Astrocyte (in vitro differentiated cells and primary cell): ENCODE measurements around the gene SLC25A26. TPM values are rescaled to one million over a fixed set of nuclear protein-coding genes. Genes with fewer than 3 reads are reported as not detected.

Experiments
- DNase-seq: peaks from one replicate; pipeline ENCODE4 v3.0.0-alpha.2; 2010; ENCODE audit warnings: low read depth
- FAIRE-seq: peaks from 2 replicates; lab custom pipeline; 2011; peaks lifted over from hg19 to GRCh38; lab: Jason Lieb, UNC
- H2AFZ ChIP-seq: 2 replicates; pipeline ENCODE4 v1.6.0; 2012; ENCODE audit warnings: low read depth, low read length, inconsistent platforms
- H3K27ac ChIP-seq: 2 replicates; pipeline ENCODE4 v1.5.1; 2011; ENCODE audit warnings: low read depth, low read length, inconsistent platforms
- H3K27me3 ChIP-seq: 2 replicates; pipeline ENCODE4 v1.6.0; 2011; ENCODE audit warnings: low read length, inconsistent platforms; ENCODE audit not compliant: insufficient read depth
- H3K36me3 ChIP-seq: 2 replicates; pipeline ENCODE4 v1.5.1; 2011; ENCODE audit warnings: low read length, inconsistent platforms; ENCODE audit not compliant: insufficient read depth
- H3K4me1 ChIP-seq: 2 replicates; pipeline ENCODE4 v1.5.1; 2011; ENCODE audit warnings: low read length, inconsistent platforms; ENCODE audit not compliant: insufficient read depth
- H3K4me2 ChIP-seq: 2 replicates; pipeline ENCODE4 v1.6.0; 2012; ENCODE audit warnings: low read length, inconsistent platforms
- H3K4me3 ChIP-seq: 2 replicates; pipeline ENCODE4 v1.5.1; 2011; ENCODE audit warnings: low read depth, mild to moderate bottlenecking, low read length, inconsistent platforms; ENCODE audit not compliant: insufficient read depth
- H3K79me2 ChIP-seq: 2 replicates; pipeline ENCODE4 v1.6.0; 2012; ENCODE audit warnings: mild to moderate bottlenecking, low read length, inconsistent platforms; ENCODE audit not compliant: insufficient read depth
- H3K9ac ChIP-seq: 2 replicates; pipeline ENCODE4 v1.6.0; 2012; ENCODE audit warnings: mild to moderate bottlenecking, low read length, inconsistent platforms
- H3K9me3 ChIP-seq: 2 replicates; pipeline ENCODE4 v1.5.1; 2012; ENCODE audit warnings: low read depth, mild to moderate bottlenecking, low read length, inconsistent platforms; ENCODE audit not compliant: insufficient read depth
- H4K20me1 ChIP-seq: 2 replicates; pipeline ENCODE4 v1.6.0; 2012; ENCODE audit warnings: low read length, inconsistent platforms; ENCODE audit not compliant: insufficient read depth
- H3K27ac Mint-ChIP-seq: one replicate; pipeline ENCODE4 v1.8.0; 2021; ENCODE audit warnings: mild to moderate bottlenecking, mixed read lengths; ENCODE audit not compliant: unreplicated experiment
- H3K27me3 Mint-ChIP-seq: one replicate; pipeline ENCODE4 v1.8.0; 2021; ENCODE audit warnings: low read depth, mixed read lengths; ENCODE audit not compliant: unreplicated experiment
- H3K36me3 Mint-ChIP-seq: one replicate; pipeline ENCODE4 v1.8.0; 2021; ENCODE audit warnings: low read depth, mixed read lengths; ENCODE audit not compliant: unreplicated experiment
- H3K4me1 Mint-ChIP-seq: one replicate; pipeline ENCODE4 v1.8.0; 2021; ENCODE audit warnings: low read depth, mixed read lengths; ENCODE audit not compliant: unreplicated experiment
- H3K4me3 Mint-ChIP-seq: one replicate; pipeline ENCODE4 v1.8.0; 2021; ENCODE audit warnings: mild to moderate bottlenecking, moderate library complexity, mixed read lengths; ENCODE audit not compliant: unreplicated experiment
- H3K9me3 Mint-ChIP-seq: one replicate; pipeline ENCODE4 v1.8.0; 2021; ENCODE audit warnings: mild to moderate bottlenecking, mixed read lengths; ENCODE audit not compliant: unreplicated experiment
- EZH2 ChIP-seq: IDR thresholded peaks from 2 replicates; pipeline ENCODE4 v1.6.1; 2012; ENCODE audit warnings: mild to moderate bottlenecking, low read length, inconsistent platforms; ENCODE audit not compliant: insufficient read depth
- total RNA-seq: library from RNA; stranded (reverse); gene quantifications from 2 replicates; pipeline ENCODE4 v1.2.1, GENCODE V29; 2021
- TF ChIP-seq, protein P1 (sequence below): IDR thresholded peaks from 2 replicates; pipeline ENCODE4 v1.5.1; 2011; ENCODE audit warnings: low read depth, mild to moderate bottlenecking, inconsistent platforms, low read length, moderate library complexity; ENCODE audit not compliant: insufficient read depth

The SLC25A26 gene
- total RNA-seq, 1 donor from 2014 or later = 17.9 TPM

DNA sequence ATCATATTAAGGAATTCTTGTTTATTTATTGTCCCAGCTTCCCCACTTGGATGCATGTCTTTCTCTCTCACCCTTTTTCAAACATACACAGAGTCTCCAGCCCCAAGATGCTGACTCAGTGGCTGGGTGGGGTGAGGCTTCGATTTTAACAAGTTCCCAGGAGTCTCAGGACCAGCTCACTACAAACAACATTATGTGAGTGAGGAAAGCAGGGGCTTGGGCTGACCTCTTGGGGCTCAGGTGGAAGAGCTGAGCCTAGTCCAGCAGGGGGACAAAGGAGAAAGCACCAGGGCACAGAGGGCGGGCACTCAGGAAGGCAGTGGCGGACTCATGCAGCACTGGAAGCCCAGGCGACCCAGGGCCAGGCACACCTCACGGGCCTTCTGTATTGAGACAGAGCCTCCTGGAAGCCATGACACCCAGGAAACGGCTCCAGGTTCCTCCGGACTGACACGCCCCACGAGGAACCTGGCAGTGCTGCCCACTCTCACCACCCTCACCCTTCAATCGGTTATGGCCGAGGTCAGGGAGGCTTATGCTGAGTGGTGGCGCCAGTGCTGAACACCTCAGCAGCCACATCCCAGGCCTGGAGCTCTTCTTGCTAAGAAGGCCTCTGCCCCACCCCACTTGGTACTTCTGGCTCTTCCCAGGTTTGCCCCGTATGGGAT lies 182.7 kb downstream of the SLC25A26 start:
- Histone ChIP-seq H3K4me3 (no peak overlapping the region), H3K79me2 (no peaks in the 10 kb centered on the region), H3K9ac (no peak overlapping the region), H3K36me3 (peaks cover 5% of the 10 kb centered on the region), H3K9me3 (no peaks in the 10 kb centered on the region), H3K27ac (no peak overlapping the region), H3K4me1 (peaks cover 52% of the 10 kb centered on the region), H3K4me2 (no peak overlapping the region), H3K27me3 (no peaks in the 10 kb centered on the region), H2AFZ (no peak overlapping the region), H4K20me1 (no peaks in the 10 kb centered on the region)
- TF ChIP-seq EZH2 = no peak
- TF ChIP-seq, protein P1, sequence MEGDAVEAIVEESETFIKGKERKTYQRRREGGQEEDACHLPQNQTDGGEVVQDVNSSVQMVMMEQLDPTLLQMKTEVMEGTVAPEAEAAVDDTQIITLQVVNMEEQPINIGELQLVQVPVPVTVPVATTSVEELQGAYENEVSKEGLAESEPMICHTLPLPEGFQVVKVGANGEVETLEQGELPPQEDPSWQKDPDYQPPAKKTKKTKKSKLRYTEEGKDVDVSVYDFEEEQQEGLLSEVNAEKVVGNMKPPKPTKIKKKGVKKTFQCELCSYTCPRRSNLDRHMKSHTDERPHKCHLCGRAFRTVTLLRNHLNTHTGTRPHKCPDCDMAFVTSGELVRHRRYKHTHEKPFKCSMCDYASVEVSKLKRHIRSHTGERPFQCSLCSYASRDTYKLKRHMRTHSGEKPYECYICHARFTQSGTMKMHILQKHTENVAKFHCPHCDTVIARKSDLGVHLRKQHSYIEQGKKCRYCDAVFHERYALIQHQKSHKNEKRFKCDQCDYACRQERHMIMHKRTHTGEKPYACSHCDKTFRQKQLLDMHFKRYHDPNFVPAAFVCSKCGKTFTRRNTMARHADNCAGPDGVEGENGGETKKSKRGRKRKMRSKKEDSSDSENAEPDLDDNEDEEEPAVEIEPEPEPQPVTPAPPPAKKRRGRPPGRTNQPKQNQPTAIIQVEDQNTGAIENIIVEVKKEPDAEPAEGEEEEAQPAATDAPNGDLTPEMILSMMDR = no peak
- H3K27me3 Mint-ChIP-seq = no peaks in the 10 kb centered on the region
- no peak overlapping the region for H3K27ac Mint-ChIP-seq
- H3K9me3 Mint-ChIP-seq = no peaks in the 10 kb centered on the region
- H3K36me3 Mint-ChIP-seq = peaks cover 28% of the 10 kb centered on the region
- H3K4me1 Mint-ChIP-seq = peaks cover 36% of the 10 kb centered on the region
- FAIRE-seq (no peak), DNase-seq (peak; percentile 55)
- no peak overlapping the region for H3K4me3 Mint-ChIP-seq

DNA sequence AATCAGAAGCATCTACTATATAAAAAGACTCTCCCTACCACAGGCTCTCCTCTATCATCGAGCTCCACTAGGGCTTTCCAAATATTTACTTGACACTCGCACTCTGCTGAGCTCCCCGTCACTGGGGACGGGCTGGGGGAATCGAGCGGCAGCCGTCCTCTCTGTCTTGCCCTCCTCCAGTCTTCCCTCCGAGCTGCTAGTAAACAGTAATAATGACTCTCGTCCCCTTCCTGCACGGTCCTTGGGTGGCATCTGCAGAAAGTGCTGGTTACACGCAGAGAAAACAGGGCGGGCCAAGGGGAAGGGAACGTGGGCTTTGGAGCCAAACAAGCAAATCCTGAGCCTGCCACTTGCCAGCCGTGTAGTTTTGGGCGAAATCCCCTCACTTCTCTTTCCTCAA lies 183.4 kb downstream of the SLC25A26 start:
- no peaks in the 10 kb centered on the region for H3K9me3 Mint-ChIP-seq
- Histone ChIP-seq H4K20me1 (no peaks in the 10 kb centered on the region), H3K27me3 (no peaks in the 10 kb centered on the region), H3K4me2 (no peak overlapping the region), H3K4me3 (no peak overlapping the region), H3K27ac (no peak overlapping the region), H3K79me2 (no peaks in the 10 kb centered on the region), H2AFZ (no peak overlapping the region), H3K9ac (no peak overlapping the region), H3K9me3 (no peaks in the 10 kb centered on the region), H3K36me3 (peaks cover 3% of the 10 kb centered on the region), H3K4me1 (peaks cover 53% of the 10 kb centered on the region)
- no peak for DNase-seq
- peaks cover 43% of the 10 kb centered on the region for H3K4me1 Mint-ChIP-seq
- no peaks in the 10 kb centered on the region for H3K27me3 Mint-ChIP-seq
- TF ChIP-seq EZH2 = no peak
- TF ChIP-seq, protein P1 = no peak
- peaks cover 29% of the 10 kb centered on the region for H3K36me3 Mint-ChIP-seq
- no peak overlapping the region for H3K27ac Mint-ChIP-seq
- FAIRE-seq = no peak
- H3K4me3 Mint-ChIP-seq = no peak overlapping the region
